Epithelial cell of proximal tubule (primary cell): Measurements from ENCODE around the gene OSBPL10. TPM values are rescaled to one million over a fixed set of nuclear protein-coding genes. Genes with fewer than 3 reads are reported as not detected.

Experiments used
- DNase-seq: peaks from one replicate; pipeline ENCODE4 v3.0.0-alpha.2; 2011; ENCODE audit warnings: low read depth
- H3K4me3 ChIP-seq: 2 replicates; pipeline ENCODE4 v1.5.1; 2011; ENCODE audit warnings: low read depth, mild to moderate bottlenecking, low read length
- CTCF ChIP-seq: conservative IDR thresholded peaks from 2 replicates; pipeline ENCODE4 v1.5.1; 2012; ENCODE audit warnings: low read depth, mild to moderate bottlenecking, low read length
- total RNA-seq: library from RNA; depleted of rRNA; stranded (reverse); fragments of >200 nt; gene quantifications from 2 replicates; pipeline ENCODE4 v1.2.3, GENCODE V29; 2015

OSBPL10 gene
- total RNA-seq, 1 donor from 2014 or later, result 17.5 TPM

GRCh38 chr3:31729082-31729481 is 252.0 kb downstream of the OSBPL10 start:
- no peak overlapping the region for H3K4me3 ChIP-seq
- DNase-seq, result no peak
- no peak for TF ChIP-seq CTCF

GRCh38 chr3:31728403-31728802 is 252.7 kb downstream of the OSBPL10 start:
- DNase-seq, result no peak
- TF ChIP-seq CTCF, result no peak

GRCh38 chr3:31725976-31726375 is 255.1 kb downstream of the OSBPL10 start:
- no peak for DNase-seq
- no peak for TF ChIP-seq CTCF
- no peak overlapping the region for H3K4me3 ChIP-seq

More at GRCh38 chr3:31728403-31728802, 252.7 kb downstream of the OSBPL10 start:
- no peak overlapping the region for H3K4me3 ChIP-seq

GRCh38 chr3:31725568-31725967 is 255.5 kb downstream of the OSBPL10 start:
- H3K4me3 ChIP-seq, result no peak overlapping the region
- DNase-seq, result no peak
- TF ChIP-seq CTCF, result no peak

GRCh38 chr3:31724651-31725050 is 256.4 kb downstream of the OSBPL10 start:
- peak; percentile 46 for TF ChIP-seq CTCF
- no peak for DNase-seq
- no peak overlapping the region for H3K4me3 ChIP-seq

- no peak for TF ChIP-seq CTCF
- DNase-seq, result no peak
- H3K4me3 ChIP-seq, result no peak overlapping the region
Observed at GRCh38 chr3:31724116-31724515, 256.9 kb downstream of the OSBPL10 start.

GRCh38 chr3:31723701-31724100 is 257.4 kb downstream of the OSBPL10 start:
- no peak for DNase-seq
- no peak overlapping the region for H3K4me3 ChIP-seq
- TF ChIP-seq CTCF, result no peak
